SK-N-SH treated with all-trans-retinoic acid at 6 μM for 48 hours (cell line): ENCODE measurements around the gene EHD1.

ENCODE experiments used
- ATAC-seq: fragments of 200-7000 bp; cut with Tn5 transposase; 3 replicates; pipeline ENCODE4 v1.9.1; 2020; ENCODE audit warnings: mild to moderate bottlenecking, moderate library complexity
- ARNTL ChIP-seq: fragments of 450-650 bp; formaldehyde crosslinking; IDR thresholded peaks from 2 replicates; pipeline ENCODE4 v1.5.0; 2020; ENCODE audit warnings: low read depth, mild to moderate bottlenecking, moderate library complexity, borderline replicate concordance
- BACH2 ChIP-seq: fragments of 250-450 bp; sonication (Bioruptor Pico); IDR thresholded peaks from 2 replicates; pipeline ENCODE4 v1.9.0; 2021; ENCODE audit warnings: mild to moderate bottlenecking, borderline replicate concordance
- CSDC2 ChIP-seq: fragments of 250-450 bp; sonication (Bioruptor Pico); IDR thresholded peaks from 2 replicates; pipeline ENCODE4 v1.5.0; 2020; ENCODE audit warnings: mild to moderate bottlenecking, moderate library complexity
- CSRNP3 ChIP-seq: fragments of 250-450 bp; sonication (Bioruptor Pico); IDR thresholded peaks from 2 replicates; pipeline ENCODE4 v1.5.1; 2021; ENCODE audit warnings: mild to moderate bottlenecking, moderate library complexity
- ESRRG ChIP-seq: fragments of 250-450 bp; sonication (Bioruptor Pico); IDR thresholded peaks from 2 replicates; pipeline ENCODE4 v1.6.1; 2021; ENCODE audit warnings: mild to moderate bottlenecking
- GLIS3 ChIP-seq: fragments of 250-450 bp; sonication (Bioruptor Pico); IDR thresholded peaks from 2 replicates; pipeline ENCODE4 v1.5.0; 2020; ENCODE audit warnings: mild to moderate bottlenecking, moderate library complexity
- OSR1 ChIP-seq: fragments of 250-450 bp; sonication (Bioruptor Pico); IDR thresholded peaks from 2 replicates; pipeline ENCODE4 v1.8.0; 2022; ENCODE audit warnings: moderate library complexity, mild to moderate bottlenecking, inconsistent platforms
- PATZ1 ChIP-seq: fragments of 250-450 bp; sonication (Bioruptor Pico); IDR thresholded peaks from 2 replicates; pipeline ENCODE4 v1.8.0; 2020; ENCODE audit warnings: mild to moderate bottlenecking, moderate library complexity, borderline replicate concordance
- POU6F1 ChIP-seq: fragments of 250-450 bp; sonication (Bioruptor Pico); IDR thresholded peaks from 2 replicates; pipeline ENCODE4 v1.8.0; 2021; ENCODE audit warnings: low read depth, mild to moderate bottlenecking, moderate library complexity, borderline replicate concordance
- PPARA ChIP-seq: fragments of 250-450 bp; sonication (Bioruptor Pico); IDR thresholded peaks from 2 replicates; pipeline ENCODE4 v1.5.0; 2020; ENCODE audit warnings: mild to moderate bottlenecking, borderline replicate concordance
- RARB ChIP-seq: fragments of 250-450 bp; sonication (Bioruptor Pico); IDR thresholded peaks from 2 replicates; pipeline ENCODE4 v1.8.0; 2021; ENCODE audit warnings: mild to moderate bottlenecking, moderate library complexity
- SNAI2 ChIP-seq: fragments of 250-450 bp; sonication (Bioruptor Pico); IDR thresholded peaks from 2 replicates; pipeline ENCODE4 v1.5.0; 2020; ENCODE audit warnings: mild to moderate bottlenecking, moderate library complexity
- TCF4 ChIP-seq: fragments of 250-450 bp; sonication (Bioruptor Pico); IDR thresholded peaks from 2 replicates; pipeline ENCODE4 v1.8.0; 2021; ENCODE audit warnings: mild to moderate bottlenecking, moderate library complexity, borderline replicate concordance
- TOX ChIP-seq: fragments of 250-450 bp; sonication (Bioruptor Pico); IDR thresholded peaks from 2 replicates; pipeline ENCODE4 v1.8.0; 2021; ENCODE audit warnings: mild to moderate bottlenecking, moderate library complexity, borderline replicate concordance
- ZFP3 ChIP-seq: fragments of 250-450 bp; sonication (Bioruptor Pico); IDR thresholded peaks from 2 replicates; pipeline ENCODE4 v1.5.0; 2020; ENCODE audit warnings: mild to moderate bottlenecking, moderate library complexity
- ZFP30 ChIP-seq: fragments of 450-650 bp; formaldehyde crosslinking; IDR thresholded peaks from 2 replicates; pipeline ENCODE4 v1.5.0; 2022; ENCODE audit warnings: mild to moderate bottlenecking, moderate library complexity
- ZNF565 ChIP-seq: fragments of 450-650 bp; formaldehyde crosslinking; conservative IDR thresholded peaks from 2 replicates; pipeline ENCODE4 v1.5.0; 2020; ENCODE audit warnings: low read depth, mild to moderate bottlenecking, moderate library complexity
- ZNF70 ChIP-seq: fragments of 450-650 bp; formaldehyde crosslinking; IDR thresholded peaks from 2 replicates; pipeline ENCODE4 v1.5.0; 2020; ENCODE audit warnings: mild to moderate bottlenecking, moderate library complexity
- ZNF8 ChIP-seq: fragments of 450-650 bp; formaldehyde crosslinking; IDR thresholded peaks from 2 replicates; pipeline ENCODE4 v1.5.0; 2020; ENCODE audit warnings: mild to moderate bottlenecking, moderate library complexity

EHD1 gene

GRCh38 chr11:64852804-64853509 is 25.5 kb downstream of the EHD1 start:
- TF ChIP-seq RARB (no peak), ZNF565 (CRISPR knock-in tag) (no peak), ZFP30 (CRISPR knock-in tag) (no peak), CSRNP3 (CRISPR knock-in tag) (no peak), OSR1 (CRISPR knock-in tag) (no peak), SNAI2 (CRISPR knock-in tag) (no peak), PATZ1 (CRISPR knock-in tag) (no peak), TCF4 (CRISPR knock-in tag) (no peak), CSDC2 (CRISPR knock-in tag) (no peak), ARNTL (no peak)
- ATAC-seq = no peak

- no peak for ATAC-seq
- TF ChIP-seq ZNF565 (CRISPR knock-in tag) (no peak), PATZ1 (CRISPR knock-in tag) (no peak), POU6F1 (CRISPR knock-in tag) (no peak), SNAI2 (CRISPR knock-in tag) (no peak)
These were observed 26.5 kb downstream of the EHD1 start for GRCh38 chr11:64851831-64852351.

- no peak for TF ChIP-seq ZFP3 (CRISPR knock-in tag)
- TF ChIP-seq OSR1 (CRISPR knock-in tag) = no peak
- no peak for TF ChIP-seq TCF4 (CRISPR knock-in tag)
- ATAC-seq = no peak
These were observed 27.3 kb downstream of the EHD1 start for GRCh38 chr11:64850979-64851567.

- ATAC-seq = no peak
- TF ChIP-seq BACH2 (CRISPR knock-in tag) (no peak), SNAI2 (CRISPR knock-in tag) (no peak), TCF4 (CRISPR knock-in tag) (no peak), PPARA (CRISPR knock-in tag) (no peak), TOX (no peak), ZNF8 (CRISPR knock-in tag) (no peak), ZNF70 (CRISPR knock-in tag) (no peak), POU6F1 (CRISPR knock-in tag) (no peak), CSRNP3 (CRISPR knock-in tag) (no peak), OSR1 (CRISPR knock-in tag) (no peak), PATZ1 (CRISPR knock-in tag) (no peak), GLIS3 (CRISPR knock-in tag) (no peak), ZNF565 (CRISPR knock-in tag) (no peak), RARB (no peak), ZFP3 (CRISPR knock-in tag) (no peak), ESRRG (CRISPR knock-in tag) (no peak)
These were observed 28.6 kb downstream of the EHD1 start for GRCh38 chr11:64849598-64850356.
